ENCODE measurements around the gene DNMT3A. TPM values are rescaled to one million over a fixed set of nuclear protein-coding genes. Genes with fewer than 3 reads are reported as not detected.

Gene DNMT3A
- total RNA-seq, 2 donors from 2014 or later, result 27.3 to 27.8 TPM

DNA sequence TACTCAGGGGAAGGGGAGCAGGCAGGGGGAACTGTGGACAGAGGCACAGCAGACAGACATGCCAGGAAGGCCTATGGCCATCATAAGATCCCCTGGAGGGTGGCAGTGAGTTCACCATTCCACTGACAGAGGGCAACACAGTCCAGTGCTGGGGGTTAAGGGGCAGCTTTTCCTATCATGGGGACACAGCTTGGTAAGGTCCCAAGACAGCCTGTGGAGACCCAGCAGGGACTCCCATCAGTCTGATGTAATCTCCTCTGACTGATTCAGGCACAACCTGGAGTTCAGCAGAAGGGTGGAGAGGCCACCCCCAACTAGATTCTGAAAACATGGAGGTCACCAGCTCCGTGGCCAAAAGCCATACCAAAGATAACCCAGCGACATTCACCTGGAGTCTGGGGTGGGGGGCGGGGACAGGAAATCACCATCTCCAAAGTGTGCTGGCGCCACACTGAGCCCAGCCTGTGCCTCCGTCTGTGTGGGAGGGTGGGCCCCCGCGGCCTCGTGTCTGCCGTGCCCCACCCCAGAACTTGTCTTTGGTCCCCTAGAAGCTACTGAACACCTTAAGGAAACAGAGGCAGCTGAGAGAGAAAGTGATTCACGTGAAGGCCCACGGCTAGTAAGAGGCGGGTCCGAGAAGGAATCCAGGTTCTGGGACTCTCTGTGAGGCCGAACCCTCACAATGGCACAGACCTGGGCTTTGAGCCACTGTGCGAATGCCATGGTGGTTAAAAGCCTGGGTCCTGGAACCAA is 28.6 kb downstream of the DNMT3A start:
- DNase-seq, result no peak
- intact Hi-C loops (cut with DNase I, micrococcal nuclease), result no loop called here
- no peak for ATAC-seq

DNA sequence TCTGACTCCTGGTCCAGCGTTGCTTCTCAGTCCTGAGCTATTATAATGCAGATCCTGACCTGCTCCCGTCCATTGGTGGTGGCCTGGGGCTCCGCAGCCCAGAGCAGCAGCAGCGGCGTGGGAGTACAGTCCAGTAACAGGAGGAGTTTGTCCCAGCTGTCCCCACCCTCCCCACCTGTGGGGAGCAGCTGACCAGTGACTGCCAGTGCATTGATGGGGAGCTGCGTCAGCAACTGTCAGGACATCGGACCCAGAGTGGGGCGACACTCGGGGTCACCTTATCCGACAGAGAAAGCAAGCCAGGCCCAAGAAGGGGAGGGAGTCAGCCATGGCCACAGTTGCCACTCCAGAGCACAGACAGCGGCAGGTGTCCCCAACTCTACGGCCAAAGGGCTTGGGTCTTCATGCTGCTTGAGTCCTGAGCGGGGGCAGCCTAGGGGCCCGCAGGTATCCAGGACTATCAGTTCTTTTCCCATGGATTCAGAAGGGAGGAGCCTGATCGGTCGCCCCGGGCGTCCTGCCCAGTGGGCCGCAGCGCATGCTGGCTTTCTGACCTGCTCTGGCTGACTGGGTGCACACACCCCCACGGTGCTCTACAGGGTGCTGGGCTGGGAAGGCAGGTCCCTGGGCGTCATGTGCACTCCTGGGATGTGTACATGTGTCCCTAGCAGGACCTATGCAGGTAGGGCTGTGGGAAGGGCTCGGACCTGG is 29.7 kb downstream of the DNMT3A start:
- DNase-seq, result no peak
- intact Hi-C loops (cut with DNase I, micrococcal nuclease), result no loop called here
- no peak for ATAC-seq

DNA sequence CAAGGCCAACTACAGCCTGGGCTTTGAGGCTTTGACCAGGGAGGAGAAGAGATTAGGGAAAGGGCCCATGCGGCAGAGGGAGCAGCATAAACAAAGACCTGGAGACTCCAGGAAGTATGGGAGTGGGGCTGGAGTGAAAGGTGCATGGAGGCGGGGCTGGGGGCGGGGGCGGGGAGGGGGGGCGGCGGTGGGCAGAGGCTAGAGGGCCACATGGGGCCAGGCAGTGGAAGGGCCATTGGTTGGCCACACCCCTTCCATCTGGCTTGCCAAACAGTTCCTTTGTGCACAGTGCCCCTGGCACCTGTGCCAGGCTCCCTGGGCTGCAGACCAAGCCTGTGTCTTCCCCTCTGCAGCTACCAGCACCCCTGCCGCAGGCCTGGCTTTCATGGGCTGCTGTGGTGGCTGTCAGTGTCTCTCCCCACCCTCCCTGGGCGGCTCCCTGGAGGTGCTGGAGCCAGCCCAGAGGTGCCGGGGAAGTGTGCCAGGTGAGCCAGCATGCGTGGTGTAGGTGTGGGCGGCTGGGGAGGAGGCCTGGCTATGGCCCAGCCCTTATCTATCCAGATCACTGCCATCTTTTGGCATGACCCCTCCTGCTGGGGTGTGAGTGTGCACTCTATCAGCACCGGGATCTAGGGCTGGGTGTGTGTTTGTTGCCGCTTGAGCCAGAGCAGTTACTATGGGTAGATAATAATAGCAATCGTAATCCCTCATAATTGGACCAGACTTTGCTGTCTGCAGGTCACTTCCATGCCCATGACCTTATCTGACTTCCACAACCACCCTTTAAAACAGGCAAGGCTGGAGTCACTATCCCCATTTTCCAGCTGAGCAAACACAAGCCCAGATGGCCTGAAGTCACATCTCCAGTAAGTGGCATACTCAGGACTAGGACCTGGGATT is 30.5 kb downstream of the DNMT3A start:
- DNase-seq (peak; percentile 86 to 88), ATAC-seq (peak; percentile 89)
- intact Hi-C loops (cut with DNase I, micrococcal nuclease), result no loop called here

DNA sequence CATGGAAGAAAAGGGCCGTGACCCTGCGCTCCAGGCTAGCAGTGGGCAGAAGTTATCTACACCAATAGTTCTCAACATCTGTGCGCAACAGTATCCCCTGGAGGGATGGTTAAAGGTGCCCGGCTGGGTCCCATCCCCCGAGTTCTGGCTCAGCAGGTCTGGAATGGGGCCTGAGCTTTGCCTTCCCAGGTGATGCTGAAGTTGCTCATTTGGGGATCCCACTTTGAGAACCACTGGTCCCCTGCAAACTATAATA is 31.1 kb downstream of the DNMT3A start:
- DNase-seq (no peak), ATAC-seq (no peak)
- intact Hi-C loops (cut with DNase I, micrococcal nuclease), result no loop called here

DNA sequence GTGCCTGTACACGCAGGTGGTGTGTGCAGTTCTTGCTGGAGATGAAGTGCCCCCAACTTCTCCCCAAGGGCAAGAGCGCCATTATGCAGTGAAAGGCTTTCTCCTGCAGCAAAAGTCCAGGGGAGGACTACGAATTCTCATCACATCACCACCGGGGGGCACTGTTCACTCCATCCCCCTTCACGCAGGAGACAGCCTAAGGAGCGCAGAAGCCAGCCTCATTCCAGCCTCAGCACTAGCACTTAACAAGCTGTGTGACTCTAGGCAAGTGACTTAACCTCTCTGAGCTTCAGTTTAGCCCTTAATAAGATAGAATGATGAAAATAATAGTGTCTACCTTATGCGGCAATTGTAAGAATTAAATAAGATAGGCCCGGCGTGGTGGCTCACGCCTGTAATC is 32.3 kb downstream of the DNMT3A start:
- intact Hi-C loops (cut with DNase I, micrococcal nuclease), result no loop called here
- DNase-seq (peak; percentile 54 to 72), ATAC-seq (peak; percentile 18)

DNA sequence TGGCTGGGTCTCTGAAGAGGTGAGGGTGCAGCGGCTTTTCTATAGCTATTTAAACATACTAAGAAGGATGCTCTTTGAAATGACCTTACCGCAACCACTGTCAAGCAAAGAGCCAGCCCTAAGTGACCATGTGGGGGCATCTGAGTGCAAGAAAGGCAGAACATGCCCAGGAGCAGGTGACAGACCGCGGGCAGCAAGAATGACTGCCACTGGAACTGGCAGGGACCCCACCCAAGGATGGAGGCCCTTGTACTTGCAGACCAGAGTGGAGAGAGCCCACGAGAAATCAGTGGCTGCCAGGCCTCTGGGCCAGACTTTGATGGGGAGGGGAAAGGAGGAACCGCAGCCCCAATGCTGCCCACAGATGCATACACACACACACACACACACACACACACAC is 33.1 kb downstream of the DNMT3A start:
- intact Hi-C loops (cut with DNase I, micrococcal nuclease), result no loop called here
- ATAC-seq (no peak), DNase-seq (no peak)

DNA sequence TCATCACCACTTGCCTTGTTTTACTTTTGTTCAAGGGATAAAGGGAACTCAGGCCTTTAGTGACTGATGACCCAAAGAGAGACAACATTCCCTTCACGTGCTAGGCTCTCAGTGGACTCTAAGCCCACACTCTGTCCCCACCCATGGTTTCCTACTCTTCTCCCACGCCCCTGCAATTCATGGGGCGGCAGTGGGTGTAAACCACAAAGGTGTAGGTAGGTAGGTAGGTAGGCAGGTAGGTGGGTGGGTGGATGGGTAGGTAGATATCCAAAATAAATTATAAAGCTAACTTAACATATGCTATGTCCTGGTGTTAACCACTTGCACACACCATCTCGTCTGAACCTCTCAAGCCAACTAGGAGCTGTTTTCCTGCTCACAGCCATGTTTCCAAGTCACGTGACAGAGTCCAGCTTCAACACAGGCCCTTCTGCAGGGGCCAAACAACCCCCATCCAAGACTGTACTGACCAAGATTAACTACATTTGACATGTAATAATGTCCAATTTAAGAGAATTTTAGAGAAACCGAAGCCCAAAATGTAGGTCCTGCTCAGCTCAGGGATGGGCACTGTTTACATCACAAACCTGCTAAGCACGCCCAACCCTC is 33.7 kb downstream of the DNMT3A start:
- intact Hi-C loops (cut with DNase I, micrococcal nuclease), result no loop called here
- ATAC-seq, result no peak
- no peak for DNase-seq

DNA sequence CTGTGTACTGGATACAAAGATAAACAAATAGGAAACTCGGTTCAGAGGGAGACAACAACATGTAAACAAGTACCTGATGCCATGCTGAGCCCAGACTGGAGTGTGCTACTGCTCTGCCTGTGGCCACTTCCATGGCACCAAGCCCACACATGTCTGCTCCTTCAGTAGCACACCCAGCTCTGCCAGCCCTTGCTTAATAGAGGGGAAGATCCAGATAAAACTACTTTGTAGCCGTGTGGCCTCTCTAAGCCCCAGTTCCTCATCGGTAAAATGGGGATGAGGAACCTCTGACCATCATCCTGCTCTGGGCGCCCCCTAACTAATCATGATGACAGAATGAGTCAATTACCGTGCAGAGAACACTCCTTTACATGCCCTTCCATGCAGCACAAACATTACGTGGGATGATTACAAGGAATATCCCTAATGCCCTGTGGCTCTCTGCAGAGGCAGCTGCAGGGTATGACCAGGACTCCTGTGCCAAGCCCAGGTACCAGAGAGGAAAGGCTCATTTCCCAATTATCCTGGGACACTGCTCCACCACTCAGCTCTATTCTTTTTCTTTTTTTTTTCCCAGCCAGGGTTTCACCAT is 34.9 kb downstream of the DNMT3A start:
- intact Hi-C loops (cut with DNase I, micrococcal nuclease), result no loop called here
- ATAC-seq (no peak), DNase-seq (no peak)

DNA sequence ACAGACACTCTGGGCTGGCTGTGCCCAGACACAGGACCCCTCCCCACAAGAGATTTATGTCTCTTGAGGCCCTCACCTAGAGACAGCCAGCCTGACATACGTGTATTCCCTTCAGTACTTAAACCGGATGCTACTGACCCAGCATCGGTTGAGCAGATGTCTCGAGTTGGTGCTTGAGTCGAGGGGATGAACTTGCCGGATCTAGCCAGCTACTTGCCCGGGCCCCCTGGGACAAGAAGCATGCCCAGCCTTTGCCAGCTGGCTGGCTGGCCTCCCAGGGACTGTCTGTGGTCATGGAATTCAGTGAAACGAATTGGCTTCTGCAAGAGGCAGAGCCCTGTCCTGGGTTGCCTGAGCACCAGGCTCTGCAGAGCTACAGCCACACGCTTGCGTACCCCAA is 36.0 kb downstream of the DNMT3A start:
- DNase-seq, result no peak
- ATAC-seq, result no peak
- intact Hi-C loops (cut with DNase I, micrococcal nuclease), result no loop called here

DNA sequence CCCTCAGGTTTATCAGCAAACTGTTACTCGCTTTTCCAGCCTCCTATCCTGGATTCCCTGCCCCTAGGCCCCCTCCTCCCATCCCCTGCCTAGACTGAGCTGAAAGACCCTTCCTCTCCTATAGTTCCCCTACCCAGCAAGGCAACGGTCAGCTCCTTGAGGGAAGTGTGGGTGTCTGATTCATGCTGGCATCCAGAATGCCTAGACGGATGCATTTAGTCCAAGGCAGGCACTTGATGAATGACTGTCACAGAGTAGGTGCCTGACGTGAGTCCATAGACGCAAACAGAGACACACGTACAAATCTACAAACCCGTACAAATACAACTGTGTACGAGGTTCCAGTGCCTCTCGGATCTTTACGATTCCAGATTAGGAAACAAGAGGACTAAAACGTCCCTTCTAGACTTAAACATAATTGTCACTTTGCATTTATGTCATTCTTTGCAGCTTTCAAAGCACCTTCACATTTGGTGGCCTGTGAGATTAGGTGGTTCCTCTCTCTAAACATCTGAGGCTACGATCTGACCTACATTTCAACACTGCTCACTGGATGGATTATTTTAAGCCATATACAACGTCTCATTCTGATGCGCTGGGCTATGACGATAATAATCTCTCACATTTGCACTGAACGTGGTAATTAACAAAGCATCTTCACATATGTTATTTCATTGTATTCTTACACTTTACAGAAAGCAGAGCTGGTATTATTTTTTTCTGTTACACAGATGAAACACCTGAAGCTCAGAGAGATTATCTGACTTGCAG is 36.7 kb downstream of the DNMT3A start:
- intact Hi-C loops (cut with DNase I, micrococcal nuclease), result no loop called here
- ATAC-seq, result no peak
- DNase-seq, result no peak

DNA sequence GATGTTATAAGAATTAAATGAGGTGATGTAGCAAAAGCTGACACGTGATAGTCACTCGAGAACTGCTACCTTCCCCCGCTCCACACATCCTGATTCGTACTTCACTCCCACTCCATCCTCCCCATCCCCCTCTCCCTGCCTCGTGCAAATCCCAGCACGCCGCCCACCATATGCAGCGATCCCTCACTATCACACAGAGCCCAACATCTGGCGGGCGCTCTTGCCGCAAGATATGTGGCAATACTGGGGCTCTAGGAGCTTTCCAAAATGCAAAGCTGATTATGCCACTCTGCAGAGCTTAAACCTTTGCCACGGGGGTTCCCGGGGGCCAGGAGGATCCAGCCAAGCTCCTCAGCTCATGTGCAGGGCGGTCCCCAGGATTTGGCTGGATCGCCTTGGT is 37.4 kb downstream of the DNMT3A start:
- no peak for DNase-seq
- ATAC-seq, result no peak
- intact Hi-C loops (cut with DNase I, micrococcal nuclease), result no loop called here

DNA sequence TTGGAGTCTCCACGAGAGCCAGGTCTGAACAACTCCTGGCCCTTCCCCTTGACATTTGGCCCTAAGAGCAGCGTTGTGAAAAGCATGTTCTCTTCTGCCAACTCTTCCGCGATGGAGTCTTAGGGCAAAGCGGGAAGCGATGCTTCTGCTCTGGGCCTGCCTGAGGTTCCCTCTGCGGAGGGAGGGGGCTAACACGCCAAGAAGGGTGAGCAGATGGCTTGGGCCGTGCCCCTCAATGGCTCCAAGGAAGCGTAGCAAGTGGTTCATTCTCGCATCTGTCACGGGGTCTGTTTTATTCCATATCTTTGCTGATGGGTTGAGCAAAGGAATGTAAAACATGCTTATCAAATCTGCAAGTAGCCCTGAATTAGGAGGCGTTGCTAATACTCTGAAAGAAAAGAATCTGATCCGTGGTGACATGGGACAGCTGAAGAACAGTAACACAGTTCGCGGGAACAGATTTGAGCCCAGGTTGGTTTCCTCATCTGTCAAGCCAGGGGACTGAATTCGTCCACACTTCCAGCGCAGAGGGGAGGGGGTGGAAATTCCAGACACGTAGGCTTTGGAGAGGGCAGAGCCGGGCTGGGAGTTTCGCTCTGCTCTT is 38.0 kb downstream of the DNMT3A start:
- ATAC-seq (no peak), DNase-seq (no peak)
- intact Hi-C loops (cut with DNase I, micrococcal nuclease), result no loop called here

DNA sequence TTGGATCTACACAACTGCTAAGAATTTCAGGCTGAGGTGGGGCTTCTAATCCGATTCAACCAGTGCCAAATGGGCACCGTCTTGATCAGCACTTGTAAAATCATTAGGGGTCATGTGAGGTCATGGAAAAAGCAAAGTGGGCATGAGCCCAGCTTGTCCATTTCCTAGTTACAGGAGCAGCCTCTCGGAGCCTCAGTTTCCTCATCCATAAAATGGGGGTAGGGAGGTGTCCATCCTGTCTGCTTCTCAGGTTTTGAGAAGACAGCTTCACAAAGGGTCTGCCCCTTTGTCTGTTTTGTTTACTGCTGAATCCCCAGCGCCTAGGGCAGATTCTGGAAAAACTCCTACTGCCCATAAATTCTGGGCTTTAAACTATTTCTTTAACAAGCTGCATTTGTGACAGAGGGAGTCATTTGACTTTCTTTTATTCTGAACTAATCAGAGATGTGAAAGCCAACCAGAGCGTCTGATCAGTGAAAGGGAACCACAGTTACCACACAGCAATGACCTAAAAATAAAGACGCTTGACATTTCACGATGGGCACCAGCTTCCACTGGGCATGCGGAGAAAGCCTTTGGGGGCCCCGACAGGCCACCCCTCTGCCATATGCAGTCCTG is 38.9 kb downstream of the DNMT3A start:
- intact Hi-C loops (cut with DNase I, micrococcal nuclease), result no loop called here
- no peak for DNase-seq
- ATAC-seq, result no peak

DNA sequence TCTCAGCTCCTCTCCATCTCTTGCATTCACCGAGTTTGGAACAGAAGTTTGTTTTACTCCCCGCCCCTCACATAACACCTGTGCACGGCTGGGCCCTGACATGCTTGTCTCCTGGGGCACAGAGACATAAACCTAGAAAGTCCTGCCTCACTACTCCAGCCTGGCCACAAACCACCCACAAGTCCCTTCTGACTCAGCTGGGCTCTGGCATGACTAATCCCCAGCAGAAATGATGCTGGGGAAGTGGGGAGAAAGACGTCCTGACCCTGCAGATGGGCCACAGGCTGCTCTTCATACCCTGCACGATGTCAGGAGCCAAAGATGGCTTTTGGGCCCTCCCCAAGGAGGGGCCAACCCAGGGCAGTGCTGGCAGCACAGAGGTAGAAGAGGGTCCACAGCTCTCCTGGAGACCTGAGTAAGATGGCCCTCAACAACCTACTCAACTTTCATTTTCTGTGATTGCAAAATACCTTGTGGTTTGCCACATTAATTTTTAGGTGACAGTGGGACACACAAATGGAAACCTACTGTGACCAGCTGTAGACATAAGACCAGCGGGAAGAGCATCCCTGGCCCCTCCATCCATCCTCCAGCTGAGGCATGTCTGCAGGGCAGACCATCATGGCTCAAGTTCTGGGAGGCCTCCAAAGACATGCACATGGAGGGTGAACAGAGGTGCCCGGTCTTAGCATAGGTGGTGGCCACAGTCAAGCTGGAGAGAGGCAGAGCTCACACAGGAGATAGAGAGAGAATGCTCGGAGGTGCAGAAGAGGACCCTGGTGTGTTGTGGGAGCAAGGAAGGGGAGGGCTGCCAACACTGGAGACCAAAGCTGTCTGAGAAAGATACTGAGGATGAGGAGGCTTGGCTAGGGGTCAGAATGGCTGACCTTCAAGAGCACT is 40.0 kb downstream of the DNMT3A start:
- DNase-seq (no peak), ATAC-seq (peak; percentile 9)
- intact Hi-C loops (cut with DNase I, micrococcal nuclease), result no loop called here

DNA sequence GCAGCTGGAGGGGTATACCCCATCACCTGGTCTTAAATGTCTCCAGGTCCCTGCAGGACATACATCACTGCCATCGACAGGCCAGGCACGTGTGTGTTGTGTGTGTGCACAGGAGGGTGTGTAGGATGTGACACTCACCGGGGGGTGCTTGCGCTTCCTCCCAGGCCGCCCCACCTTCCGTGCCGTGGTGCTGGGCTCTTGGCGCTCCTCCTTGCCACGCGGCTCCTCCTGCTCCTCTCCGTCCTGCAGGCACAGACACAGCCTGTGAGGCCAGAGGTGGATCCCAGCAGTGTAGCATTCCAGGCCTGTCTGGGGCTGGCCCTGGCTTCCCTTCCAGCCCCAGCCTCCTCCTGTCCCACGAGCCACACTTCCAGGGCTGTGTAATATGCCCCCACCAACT is 41.7 kb downstream of the DNMT3A start:
- intact Hi-C loops (cut with DNase I, micrococcal nuclease), result no loop called here
- DNase-seq (no peak), ATAC-seq (no peak)

DNA sequence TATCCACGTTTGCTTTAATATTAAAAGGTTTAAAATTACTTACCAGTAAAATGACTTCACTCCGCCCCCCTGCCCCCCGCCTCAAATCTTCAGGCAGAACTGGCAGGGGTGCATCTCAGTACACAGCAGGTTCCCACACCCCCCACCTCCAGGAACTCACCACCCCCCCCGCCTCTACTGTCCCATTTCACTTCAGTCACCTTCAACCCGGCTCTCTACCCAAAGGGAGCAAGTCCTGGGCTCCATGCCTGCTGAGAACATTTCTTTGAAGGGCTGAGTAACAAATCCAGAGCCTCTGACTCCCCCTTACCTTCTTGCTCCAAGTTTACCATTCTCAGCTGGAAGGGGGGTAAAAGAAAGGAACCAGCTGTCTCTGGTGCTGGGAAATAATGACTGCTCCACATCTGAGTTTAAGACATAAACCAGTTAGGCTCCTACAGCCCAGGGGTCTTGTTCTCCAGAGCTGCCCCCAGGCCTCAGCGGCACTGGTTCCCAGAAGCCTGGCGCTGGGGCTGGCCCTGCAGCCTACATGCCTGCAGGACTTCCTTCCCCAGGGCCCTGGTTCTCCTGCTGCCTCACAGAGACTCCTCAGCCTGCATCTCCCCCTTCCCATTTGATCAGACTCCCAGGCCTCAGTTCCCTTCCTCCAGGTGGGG is 42.8 kb downstream of the DNMT3A start:
- DNase-seq, result no peak
- ATAC-seq, result no peak
- intact Hi-C loops (cut with DNase I, micrococcal nuclease), result no loop called here
